ENCODE results near the gene ASB6. TPM values are rescaled to one million over a fixed set of nuclear protein-coding genes. Genes with fewer than 3 reads are reported as not detected.
A peak's percentile ranks its signal among the peaks of the same experiment; 100 is the strongest.

The ASB6 gene
- total and polyA plus RNA-seq, 2 donors = 5.8 to 16.5 TPM

- 93% methylated on average over 4 of the region's 4 CpGs for WGBS
- Histone ChIP-seq H3K4me1 (ENCODE audit: insufficient read depth) (no peaks in the 10 kb centered on the region), H3K4me3 (ENCODE audit: low read depth, low read length) (no peak overlapping the region), H3K27ac (ENCODE audit: low read depth) (no peak overlapping the region), H3K36me3 (ENCODE audit: insufficient read depth) (peaks cover 4% of the 10 kb centered on the region)
- no peak for DNase-seq (ENCODE audit: extremely low spot score)
Measured at GRCh38 chr9:129633207-129633606, 8.7 kb downstream of the ASB6 start.

- Histone ChIP-seq H3K36me3 (ENCODE audit: insufficient read depth) (peaks cover 4% of the 10 kb centered on the region), H3K4me1 (ENCODE audit: insufficient read depth) (no peaks in the 10 kb centered on the region), H3K4me3 (ENCODE audit: low read depth, low read length) (no peak overlapping the region), H3K27ac (ENCODE audit: low read depth) (no peak overlapping the region)
- 57% methylated on average over 13 of the region's 13 CpGs for WGBS
- no peak for DNase-seq (ENCODE audit: extremely low spot score)
Measured at GRCh38 chr9:129632460-129632859, 9.5 kb downstream of the ASB6 start.

- Histone ChIP-seq H3K27ac (ENCODE audit: low read depth) (no peak overlapping the region), H3K36me3 (ENCODE audit: insufficient read depth) (peaks cover 4% of the 10 kb centered on the region), H3K4me3 (ENCODE audit: low read depth, low read length) (no peak overlapping the region), H3K4me1 (ENCODE audit: insufficient read depth) (no peaks in the 10 kb centered on the region)
- 79% methylated on average over 19 of the region's 19 CpGs for WGBS
- DNase-seq (ENCODE audit: extremely low spot score) = no peak
Measured at GRCh38 chr9:129631674-129632129, 10.2 kb downstream of the ASB6 start.

GRCh38 chr9:129630967-129631673 lies 10.8 kb downstream of the ASB6 start:
- DNase-seq (ENCODE audit: extremely low spot score) = no peak
- Histone ChIP-seq H3K36me3 (ENCODE audit: insufficient read depth) (peaks cover 4% of the 10 kb centered on the region), H3K4me1 (ENCODE audit: insufficient read depth) (no peaks in the 10 kb centered on the region), H3K4me3 (ENCODE audit: low read depth, low read length) (no peak overlapping the region), H3K27ac (ENCODE audit: low read depth) (no peak overlapping the region)
- 74% methylated on average over 21 of the region's 21 CpGs for WGBS

GRCh38 chr9:129629251-129629820 lies 12.6 kb downstream of the ASB6 start:
- Histone ChIP-seq H3K4me1 (ENCODE audit: insufficient read depth) (no peaks in the 10 kb centered on the region), H3K4me3 (ENCODE audit: low read depth, low read length) (no peak overlapping the region), H3K36me3 (ENCODE audit: insufficient read depth) (peaks cover 4% of the 10 kb centered on the region), H3K27ac (ENCODE audit: low read depth) (no peak overlapping the region)
- WGBS = 89% methylated on average over 8 of the region's 8 CpGs
- no peak for DNase-seq (ENCODE audit: extremely low spot score)

GRCh38 chr9:129628709-129629108 lies 13.2 kb downstream of the ASB6 start:
- Histone ChIP-seq H3K4me3 (ENCODE audit: low read depth, low read length) (no peak overlapping the region), H3K4me1 (ENCODE audit: insufficient read depth) (no peaks in the 10 kb centered on the region), H3K27ac (ENCODE audit: low read depth) (no peak overlapping the region)

GRCh38 chr9:129627556-129628440 lies 14.2 kb downstream of the ASB6 start:
- no peak for DNase-seq (ENCODE audit: extremely low spot score)
- 38% methylated on average over 12 of the region's 12 CpGs for WGBS
- Histone ChIP-seq H3K4me3 (ENCODE audit: low read depth, low read length) (no peak overlapping the region), H3K27ac (ENCODE audit: low read depth) (no peak overlapping the region), H3K4me1 (ENCODE audit: insufficient read depth) (no peaks in the 10 kb centered on the region), H3K36me3 (ENCODE audit: insufficient read depth) (no peaks in the 10 kb centered on the region)

More at GRCh38 chr9:129628709-129629108, 13.2 kb downstream of the ASB6 start:
- peaks cover 2% of the 10 kb centered on the region for H3K36me3 ChIP-seq (ENCODE audit: insufficient read depth)
- WGBS = 78% methylated on average over 6 of the region's 6 CpGs
- DNase-seq (ENCODE audit: extremely low spot score) = no peak

- 2% methylated on average over 20 of the region's 20 CpGs for WGBS
- no peaks in the 10 kb centered on the region for H3K4me1 ChIP-seq (ENCODE audit: insufficient read depth)
Measured at GRCh38 chr9:129626625-129627284, 15.2 kb downstream of the ASB6 start.

GRCh38 chr9:129626079-129626624 lies 15.8 kb downstream of the ASB6 start, which contains the start of gene NTMT1:
Gene NTMT1, plus strand, starts transcription at chr9:129626163. Its CDS starts 6,541 bp downstream, at chr9:129632704.
- peak within 1 kb of the TSS; percentile 90 for H3K27ac ChIP-seq (ENCODE audit: low read depth)
- WGBS = under 1% methylated on average over 55 of the region's 55 CpGs
- H3K4me1 ChIP-seq (ENCODE audit: insufficient read depth) = no peaks in the 10 kb centered on the region
- H3K36me3 ChIP-seq (ENCODE audit: insufficient read depth) = no peaks in the 10 kb centered on the region
- H3K4me3 ChIP-seq (ENCODE audit: low read depth, low read length) = peak within 1 kb of the TSS; percentile 64
- no peak for DNase-seq (ENCODE audit: extremely low spot score)

More at GRCh38 chr9:129626625-129627284, 15.2 kb downstream of the ASB6 start:
- H3K4me3 ChIP-seq (ENCODE audit: low read depth, low read length) = peak overlapping the region; percentile 64
- H3K36me3 ChIP-seq (ENCODE audit: insufficient read depth) = no peaks in the 10 kb centered on the region
- no peak for DNase-seq (ENCODE audit: extremely low spot score)
- H3K27ac ChIP-seq (ENCODE audit: low read depth) = peak overlapping the region; percentile 90

GRCh38 chr9:129624947-129625346 lies 17.0 kb downstream of the ASB6 start:
- Histone ChIP-seq H3K36me3 (ENCODE audit: insufficient read depth) (no peaks in the 10 kb centered on the region), H3K4me3 (ENCODE audit: low read depth, low read length) (no peak overlapping the region), H3K4me1 (ENCODE audit: insufficient read depth) (no peaks in the 10 kb centered on the region), H3K27ac (ENCODE audit: low read depth) (no peak overlapping the region)
- DNase-seq (ENCODE audit: extremely low spot score) = no peak
- WGBS = 50% methylated on average over 9 of the region's 9 CpGs

GRCh38 chr9:129624168-129624759 lies 17.7 kb downstream of the ASB6 start:
- H3K27ac ChIP-seq (ENCODE audit: low read depth) = no peak overlapping the region

GRCh38 chr9:129623331-129623730 lies 18.6 kb downstream of the ASB6 start:
- DNase-seq (ENCODE audit: extremely low spot score) = no peak
- no peaks in the 10 kb centered on the region for H3K36me3 ChIP-seq (ENCODE audit: insufficient read depth)
- 80% methylated on average over 6 of the region's 6 CpGs for WGBS
- no peak overlapping the region for H3K27ac ChIP-seq (ENCODE audit: low read depth)
- no peak overlapping the region for H3K4me3 ChIP-seq (ENCODE audit: low read depth, low read length)
- H3K4me1 ChIP-seq (ENCODE audit: insufficient read depth) = no peaks in the 10 kb centered on the region

More at GRCh38 chr9:129624168-129624759, 17.7 kb downstream of the ASB6 start:
- WGBS = 45% methylated on average over 12 of the region's 12 CpGs
- Histone ChIP-seq H3K36me3 (ENCODE audit: insufficient read depth) (no peaks in the 10 kb centered on the region), H3K4me3 (ENCODE audit: low read depth, low read length) (no peak overlapping the region), H3K4me1 (ENCODE audit: insufficient read depth) (no peaks in the 10 kb centered on the region)
- no peak for DNase-seq (ENCODE audit: extremely low spot score)
